ENCODE data around the gene HLA-B. TPM values are rescaled to one million over a fixed set of nuclear protein-coding genes. Genes with fewer than 3 reads are reported as not detected.

Gene HLA-B
- total and polyA plus RNA-seq, 2 of the 8 experiments (the other 6 are each of a cell fraction or from before 2014, with no cell fraction given): 154 to 233 TPM

GRCh38 chr6:31352310-31352682 lies 4.7 kb downstream of the HLA-B start (continued):
- TF ChIP-seq HDAC6 (IDR thresholded peaks at IDR 0.05; ENCODE audit: low read depth, low read length): no peak
- no peak for TF ChIP-seq GABPA (IDR thresholded peaks at IDR 0.05; ENCODE audit: borderline replicate concordance, insufficient read depth, low read length)
- TF ChIP-seq POLR2AphosphoS5 (IDR thresholded peaks at IDR 0.05; ENCODE audit: low read depth, low read length): no peak
- TF ChIP-seq, protein P1, sequence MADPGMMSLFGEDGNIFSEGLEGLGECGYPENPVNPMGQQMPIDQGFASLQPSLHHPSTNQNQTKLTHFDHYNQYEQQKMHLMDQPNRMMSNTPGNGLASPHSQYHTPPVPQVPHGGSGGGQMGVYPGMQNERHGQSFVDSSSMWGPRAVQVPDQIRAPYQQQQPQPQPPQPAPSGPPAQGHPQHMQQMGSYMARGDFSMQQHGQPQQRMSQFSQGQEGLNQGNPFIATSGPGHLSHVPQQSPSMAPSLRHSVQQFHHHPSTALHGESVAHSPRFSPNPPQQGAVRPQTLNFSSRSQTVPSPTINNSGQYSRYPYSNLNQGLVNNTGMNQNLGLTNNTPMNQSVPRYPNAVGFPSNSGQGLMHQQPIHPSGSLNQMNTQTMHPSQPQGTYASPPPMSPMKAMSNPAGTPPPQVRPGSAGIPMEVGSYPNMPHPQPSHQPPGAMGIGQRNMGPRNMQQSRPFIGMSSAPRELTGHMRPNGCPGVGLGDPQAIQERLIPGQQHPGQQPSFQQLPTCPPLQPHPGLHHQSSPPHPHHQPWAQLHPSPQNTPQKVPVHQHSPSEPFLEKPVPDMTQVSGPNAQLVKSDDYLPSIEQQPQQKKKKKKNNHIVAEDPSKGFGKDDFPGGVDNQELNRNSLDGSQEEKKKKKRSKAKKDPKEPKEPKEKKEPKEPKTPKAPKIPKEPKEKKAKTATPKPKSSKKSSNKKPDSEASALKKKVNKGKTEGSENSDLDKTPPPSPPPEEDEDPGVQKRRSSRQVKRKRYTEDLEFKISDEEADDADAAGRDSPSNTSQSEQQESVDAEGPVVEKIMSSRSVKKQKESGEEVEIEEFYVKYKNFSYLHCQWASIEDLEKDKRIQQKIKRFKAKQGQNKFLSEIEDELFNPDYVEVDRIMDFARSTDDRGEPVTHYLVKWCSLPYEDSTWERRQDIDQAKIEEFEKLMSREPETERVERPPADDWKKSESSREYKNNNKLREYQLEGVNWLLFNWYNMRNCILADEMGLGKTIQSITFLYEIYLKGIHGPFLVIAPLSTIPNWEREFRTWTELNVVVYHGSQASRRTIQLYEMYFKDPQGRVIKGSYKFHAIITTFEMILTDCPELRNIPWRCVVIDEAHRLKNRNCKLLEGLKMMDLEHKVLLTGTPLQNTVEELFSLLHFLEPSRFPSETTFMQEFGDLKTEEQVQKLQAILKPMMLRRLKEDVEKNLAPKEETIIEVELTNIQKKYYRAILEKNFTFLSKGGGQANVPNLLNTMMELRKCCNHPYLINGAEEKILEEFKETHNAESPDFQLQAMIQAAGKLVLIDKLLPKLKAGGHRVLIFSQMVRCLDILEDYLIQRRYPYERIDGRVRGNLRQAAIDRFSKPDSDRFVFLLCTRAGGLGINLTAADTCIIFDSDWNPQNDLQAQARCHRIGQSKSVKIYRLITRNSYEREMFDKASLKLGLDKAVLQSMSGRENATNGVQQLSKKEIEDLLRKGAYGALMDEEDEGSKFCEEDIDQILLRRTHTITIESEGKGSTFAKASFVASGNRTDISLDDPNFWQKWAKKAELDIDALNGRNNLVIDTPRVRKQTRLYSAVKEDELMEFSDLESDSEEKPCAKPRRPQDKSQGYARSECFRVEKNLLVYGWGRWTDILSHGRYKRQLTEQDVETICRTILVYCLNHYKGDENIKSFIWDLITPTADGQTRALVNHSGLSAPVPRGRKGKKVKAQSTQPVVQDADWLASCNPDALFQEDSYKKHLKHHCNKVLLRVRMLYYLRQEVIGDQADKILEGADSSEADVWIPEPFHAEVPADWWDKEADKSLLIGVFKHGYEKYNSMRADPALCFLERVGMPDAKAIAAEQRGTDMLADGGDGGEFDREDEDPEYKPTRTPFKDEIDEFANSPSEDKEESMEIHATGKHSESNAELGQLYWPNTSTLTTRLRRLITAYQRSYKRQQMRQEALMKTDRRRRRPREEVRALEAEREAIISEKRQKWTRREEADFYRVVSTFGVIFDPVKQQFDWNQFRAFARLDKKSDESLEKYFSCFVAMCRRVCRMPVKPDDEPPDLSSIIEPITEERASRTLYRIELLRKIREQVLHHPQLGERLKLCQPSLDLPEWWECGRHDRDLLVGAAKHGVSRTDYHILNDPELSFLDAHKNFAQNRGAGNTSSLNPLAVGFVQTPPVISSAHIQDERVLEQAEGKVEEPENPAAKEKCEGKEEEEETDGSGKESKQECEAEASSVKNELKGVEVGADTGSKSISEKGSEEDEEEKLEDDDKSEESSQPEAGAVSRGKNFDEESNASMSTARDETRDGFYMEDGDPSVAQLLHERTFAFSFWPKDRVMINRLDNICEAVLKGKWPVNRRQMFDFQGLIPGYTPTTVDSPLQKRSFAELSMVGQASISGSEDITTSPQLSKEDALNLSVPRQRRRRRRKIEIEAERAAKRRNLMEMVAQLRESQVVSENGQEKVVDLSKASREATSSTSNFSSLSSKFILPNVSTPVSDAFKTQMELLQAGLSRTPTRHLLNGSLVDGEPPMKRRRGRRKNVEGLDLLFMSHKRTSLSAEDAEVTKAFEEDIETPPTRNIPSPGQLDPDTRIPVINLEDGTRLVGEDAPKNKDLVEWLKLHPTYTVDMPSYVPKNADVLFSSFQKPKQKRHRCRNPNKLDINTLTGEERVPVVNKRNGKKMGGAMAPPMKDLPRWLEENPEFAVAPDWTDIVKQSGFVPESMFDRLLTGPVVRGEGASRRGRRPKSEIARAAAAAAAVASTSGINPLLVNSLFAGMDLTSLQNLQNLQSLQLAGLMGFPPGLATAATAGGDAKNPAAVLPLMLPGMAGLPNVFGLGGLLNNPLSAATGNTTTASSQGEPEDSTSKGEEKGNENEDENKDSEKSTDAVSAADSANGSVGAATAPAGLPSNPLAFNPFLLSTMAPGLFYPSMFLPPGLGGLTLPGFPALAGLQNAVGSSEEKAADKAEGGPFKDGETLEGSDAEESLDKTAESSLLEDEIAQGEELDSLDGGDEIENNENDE (IDR thresholded peaks at IDR 0.05; ENCODE audit: insufficient replicate concordance, low read length): no peak
